ENCODE measurements around the gene MACROH2A1.
"Not testable (repeated sequence)": the region's sequence is repeated elsewhere in the genome, so short reads cannot be mapped to it uniquely, and the experiment has no call there.

The MACROH2A1 gene

DNA sequence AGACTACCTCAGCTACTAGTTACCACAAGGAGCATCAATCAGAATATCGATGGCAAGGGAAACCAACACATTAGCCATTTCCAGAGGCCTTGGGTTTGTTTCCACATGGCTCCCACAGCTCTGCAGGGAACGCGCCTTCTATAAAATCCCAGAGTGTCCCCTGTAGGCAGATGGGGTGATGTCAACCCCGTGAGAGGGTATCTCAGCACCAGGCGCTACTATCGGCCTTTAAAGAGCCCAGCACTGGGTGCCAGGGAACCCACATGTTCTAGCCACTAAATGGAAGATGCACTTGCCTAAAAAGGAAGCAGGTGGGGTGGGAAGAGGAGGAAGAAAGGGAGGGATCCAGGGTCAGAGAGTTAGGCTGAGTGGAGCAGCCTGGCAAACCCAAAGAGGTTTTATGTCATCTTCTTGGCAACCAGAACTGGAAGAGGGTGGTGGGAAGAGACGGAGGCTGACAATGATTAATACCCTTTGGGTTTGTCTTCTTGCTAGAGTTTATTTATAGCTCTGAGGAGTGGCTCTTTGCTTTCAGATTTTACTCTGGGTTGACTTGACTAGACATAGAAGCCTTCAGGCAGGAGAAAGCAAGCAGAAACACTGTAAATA, 19.9 kb downstream of the MACROH2A1 start:
- DNase-seq (ENCODE audit: low read depth in 1 of 2, low spot score in 1 of 2): no peak

DNA sequence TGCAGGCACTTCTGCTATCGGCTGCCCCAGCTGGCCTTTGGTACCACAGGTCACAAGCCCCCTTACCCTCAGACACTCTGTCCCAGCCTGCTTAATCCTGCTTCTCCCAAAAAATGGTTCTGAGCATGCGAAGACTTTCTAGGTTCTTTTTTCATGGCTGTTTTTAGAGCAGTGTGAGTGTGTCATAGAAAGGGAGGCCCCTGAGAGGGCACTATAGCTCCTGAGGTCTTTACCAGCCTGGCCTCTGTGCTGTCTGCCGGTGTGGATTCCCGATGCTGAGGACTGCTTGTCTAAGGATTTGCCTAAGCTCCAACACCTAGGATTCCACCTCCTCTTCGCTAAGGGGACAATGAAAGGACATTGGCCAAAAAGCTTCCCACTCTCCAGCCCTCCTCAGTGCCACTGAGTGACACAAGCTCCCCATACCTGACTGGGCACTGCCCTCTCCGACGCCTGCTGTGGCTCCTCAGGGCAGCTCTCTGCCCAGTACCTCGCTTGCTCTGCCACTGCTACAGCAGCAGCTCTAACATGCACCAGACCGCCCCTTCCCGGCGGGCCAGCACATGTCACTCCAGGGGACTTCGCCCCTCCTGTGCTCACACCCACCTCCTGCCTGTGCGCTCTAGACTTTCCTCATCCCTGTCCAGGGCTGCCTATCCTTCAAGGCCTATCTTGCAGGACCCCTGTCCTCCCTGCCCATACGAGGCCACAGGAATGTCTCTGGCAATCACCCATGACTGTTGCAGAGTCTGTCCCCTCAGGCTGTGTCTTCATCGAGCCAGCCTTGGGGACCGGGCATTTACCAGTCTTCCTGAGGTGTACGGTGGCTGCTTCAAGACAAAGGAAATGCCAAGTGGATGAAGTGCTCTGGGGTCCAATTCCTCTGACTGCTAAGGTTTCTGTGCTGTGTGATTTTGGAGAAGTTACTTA, 21.0 kb downstream of the MACROH2A1 start:
- no peak for DNase-seq (ENCODE audit: low read depth in 1 of 2, low spot score in 1 of 2)

DNA sequence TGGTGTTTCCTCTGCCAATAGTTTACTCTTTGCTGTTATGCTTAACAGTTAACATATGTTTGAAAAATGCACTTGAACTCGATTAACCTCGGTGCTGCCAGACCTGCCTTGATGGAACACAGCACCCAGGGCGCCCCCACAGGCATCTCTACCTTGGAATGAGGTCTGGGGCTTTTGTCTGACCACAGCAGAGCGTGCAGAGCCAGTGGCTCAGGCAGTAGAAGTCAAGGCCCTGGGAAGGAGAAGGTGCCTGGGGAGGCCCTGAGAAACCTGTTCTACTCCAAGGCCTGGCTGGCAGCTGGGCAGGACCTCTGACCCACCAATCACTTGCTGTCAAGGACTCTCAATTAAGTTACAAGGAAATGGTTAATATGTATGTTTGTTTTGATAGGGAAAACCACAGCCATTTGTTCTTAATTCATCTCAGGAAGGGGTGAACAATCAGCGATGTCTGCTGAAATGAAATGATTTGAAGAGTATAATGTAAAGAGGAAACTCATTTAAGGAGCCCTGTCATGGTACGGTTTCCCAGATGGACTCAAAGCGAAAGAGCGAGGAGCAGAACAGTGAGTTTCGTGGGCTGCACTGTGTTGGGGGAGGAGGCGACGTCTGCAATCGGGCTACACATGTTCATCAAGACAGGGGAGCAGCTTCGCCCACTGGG, 21.9 kb downstream of the MACROH2A1 start:
- no peak for DNase-seq (ENCODE audit: low read depth in 1 of 2, low spot score in 1 of 2)

DNA sequence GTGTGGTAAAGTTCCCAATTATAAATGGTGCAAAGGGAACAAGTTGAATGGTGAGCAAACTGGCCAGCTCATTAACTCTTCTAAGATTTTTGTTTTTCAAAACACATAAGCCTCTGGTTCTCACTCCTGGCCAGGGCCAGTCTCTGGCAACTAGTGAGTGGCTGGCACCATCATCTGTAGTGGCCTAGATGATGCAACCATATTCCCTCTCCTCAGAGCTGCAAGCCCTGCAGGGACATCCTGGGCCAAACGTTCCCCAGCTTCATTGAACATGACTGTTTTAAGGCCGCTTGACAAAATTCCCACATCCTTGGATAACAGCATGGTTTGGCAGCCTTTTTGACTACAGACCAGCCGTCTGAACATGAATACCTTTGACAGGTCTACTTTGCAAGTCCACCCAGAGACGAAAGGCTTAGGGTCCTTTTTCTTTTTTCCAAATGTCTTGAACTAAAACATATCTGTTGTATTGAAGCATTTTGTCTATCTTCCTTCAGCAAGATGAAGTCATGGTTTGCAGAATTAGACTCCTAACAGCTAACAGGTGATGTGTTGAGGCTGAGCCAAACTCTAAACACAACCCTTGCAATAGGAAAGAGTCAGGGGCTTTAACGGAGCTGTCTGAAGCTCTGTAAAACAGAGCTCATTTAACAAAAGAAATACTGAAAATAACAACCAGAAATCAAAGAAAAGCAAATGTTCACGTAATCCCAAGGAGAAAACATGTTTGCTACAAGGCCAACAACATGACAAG, 23.8 kb downstream of the MACROH2A1 start:
- no peak for DNase-seq (ENCODE audit: low read depth in 1 of 2, low spot score in 1 of 2)

DNA sequence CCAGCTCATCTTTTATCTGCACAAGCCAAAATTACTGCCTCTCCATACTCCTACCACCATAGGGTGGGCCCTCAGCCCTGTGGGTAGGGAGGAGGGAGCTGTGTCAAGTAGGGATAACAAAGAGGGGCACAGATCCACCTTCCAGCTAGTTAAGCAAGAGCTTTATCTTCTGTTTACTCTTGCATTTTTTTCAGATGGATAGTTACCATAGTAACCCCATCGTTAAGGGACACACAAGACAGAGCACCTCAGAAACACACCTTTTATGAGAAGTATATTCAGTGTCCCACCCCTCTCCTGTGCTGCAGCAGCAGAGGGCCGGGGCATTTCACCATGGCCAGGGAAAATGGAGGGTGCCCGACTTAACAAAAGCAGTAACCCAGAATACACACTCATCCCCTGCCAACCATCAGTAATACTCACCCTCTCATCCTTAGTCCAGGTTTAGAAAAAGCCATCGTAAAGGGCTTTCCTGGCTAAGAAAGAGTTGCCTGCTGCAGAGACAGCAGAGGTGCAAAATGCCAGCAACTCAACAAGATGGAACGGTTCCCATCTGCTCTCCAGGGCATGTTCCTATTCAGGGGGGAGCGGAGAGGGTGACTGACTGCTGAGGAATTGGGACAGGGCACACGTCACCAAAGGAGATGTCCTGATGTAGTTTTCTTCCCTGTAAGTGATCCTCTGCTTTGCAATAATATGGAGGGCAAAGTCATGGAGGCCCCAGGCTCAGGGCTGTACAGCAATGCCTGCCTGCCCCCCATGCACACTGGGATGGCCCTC, 25.1 kb downstream of the MACROH2A1 start:
- no peak for DNase-seq (ENCODE audit: low read depth in 1 of 2, low spot score in 1 of 2)

DNA sequence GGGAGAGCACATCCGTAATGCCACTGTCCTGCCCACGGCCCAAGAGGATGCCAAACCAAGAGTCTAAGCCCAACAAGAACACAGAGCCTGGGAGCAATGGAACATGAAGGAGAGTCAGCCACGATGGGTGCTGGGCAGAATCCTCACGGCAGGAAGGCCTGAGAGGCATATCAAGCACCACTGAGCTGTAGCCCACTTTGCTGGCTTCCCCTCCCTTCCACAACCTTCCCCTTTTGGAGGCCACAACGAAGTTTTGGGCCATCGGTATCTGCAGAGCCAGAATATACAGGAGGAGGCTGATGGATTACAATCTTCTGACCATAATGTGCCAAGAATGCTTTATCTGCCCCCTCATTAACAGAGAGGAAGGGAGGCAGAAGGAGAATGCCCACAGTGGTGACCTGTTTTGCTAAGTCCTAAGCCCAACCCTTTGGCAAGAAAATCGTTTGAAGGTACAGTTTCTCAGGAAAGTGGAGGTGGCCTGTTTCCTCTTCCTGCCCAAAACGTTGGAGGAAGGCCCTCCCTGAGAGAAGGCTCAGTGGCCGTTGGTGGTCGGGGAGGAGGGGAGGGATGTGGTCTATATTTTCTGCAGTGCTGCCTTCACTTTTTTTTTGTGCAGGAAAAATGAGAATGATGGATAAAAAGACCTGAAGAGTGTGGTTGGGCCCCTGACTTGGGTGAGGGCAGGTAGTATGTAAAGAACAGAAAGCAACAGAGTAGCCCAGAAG, 26.2 kb downstream of the MACROH2A1 start:
- DNase-seq (ENCODE audit: low read depth in 1 of 2, low spot score in 1 of 2): no peak

DNA sequence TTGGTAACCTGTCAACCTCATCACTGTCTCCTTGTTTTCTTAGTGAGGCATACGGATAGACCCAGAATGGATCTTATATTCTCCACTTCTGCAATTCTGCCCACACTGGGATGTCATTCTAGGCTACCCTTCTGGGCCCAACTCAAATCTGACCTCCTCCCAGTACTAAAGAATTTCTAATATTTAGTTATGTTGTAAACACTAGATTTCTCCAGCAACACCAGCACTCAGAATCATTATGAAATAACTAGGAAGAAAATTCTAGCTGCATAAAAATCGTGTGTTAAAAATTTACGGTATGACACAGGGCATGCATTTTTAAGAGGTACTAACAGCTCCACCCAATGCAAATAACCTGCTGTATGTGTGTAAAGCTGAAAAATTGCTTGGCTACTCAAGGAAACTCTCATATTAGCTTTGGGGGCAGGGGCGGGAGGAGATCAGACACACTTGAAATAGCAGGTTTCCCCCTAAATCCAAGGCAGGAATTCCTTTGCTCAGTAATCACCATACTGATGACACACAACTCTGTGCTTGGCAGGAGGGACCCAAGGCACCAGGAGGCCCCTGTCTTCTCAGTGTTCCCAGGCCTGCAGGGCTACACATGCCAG, 27.3 kb downstream of the MACROH2A1 start:
- DNase-seq (ENCODE audit: low read depth in 1 of 2, low spot score in 1 of 2): no peak

DNA sequence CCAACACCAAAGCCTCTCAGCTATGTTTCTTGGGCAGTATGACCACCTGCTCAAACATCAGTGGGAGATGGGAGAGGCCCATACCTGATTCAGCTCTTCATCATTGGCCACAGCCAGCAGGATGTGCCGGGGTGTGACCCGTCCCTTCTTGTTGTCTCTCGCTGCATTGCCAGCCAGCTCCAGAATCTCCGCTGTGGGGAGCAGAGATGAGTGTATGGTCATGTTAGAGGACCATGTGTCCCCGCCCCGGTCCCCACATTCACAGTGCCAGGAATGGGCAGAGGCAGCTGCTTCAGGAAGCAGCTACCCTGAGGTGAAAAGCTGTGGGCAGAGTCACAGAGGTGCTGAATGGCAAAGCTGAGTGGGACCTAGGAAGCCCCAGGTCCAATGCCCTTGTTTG, 29.1 kb downstream of the MACROH2A1 start:
- no peak for DNase-seq (ENCODE audit: low read depth in 1 of 2, low spot score in 1 of 2)

DNA sequence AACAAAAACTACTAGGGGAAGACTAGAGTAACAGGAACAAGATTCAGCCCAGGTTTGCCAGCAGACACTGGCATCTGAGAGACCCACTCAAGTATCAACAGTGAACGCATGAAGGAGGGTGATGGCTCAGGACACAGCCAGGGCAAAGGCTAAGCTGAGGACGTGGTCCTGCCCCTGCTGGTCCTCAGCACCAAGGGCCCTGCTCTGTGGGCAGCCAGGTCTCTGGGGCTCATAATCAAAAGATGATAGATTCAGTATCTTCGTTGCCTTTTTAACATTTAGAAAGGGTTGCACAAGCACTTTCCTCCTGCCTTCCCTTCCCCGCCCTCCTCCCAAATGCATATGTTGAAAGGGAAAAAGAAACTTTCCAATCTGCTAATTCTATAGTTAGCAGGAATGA, 31.5 kb downstream of the MACROH2A1 start:
- no peak for DNase-seq (ENCODE audit: low read depth in 1 of 2, low spot score in 1 of 2)

DNA sequence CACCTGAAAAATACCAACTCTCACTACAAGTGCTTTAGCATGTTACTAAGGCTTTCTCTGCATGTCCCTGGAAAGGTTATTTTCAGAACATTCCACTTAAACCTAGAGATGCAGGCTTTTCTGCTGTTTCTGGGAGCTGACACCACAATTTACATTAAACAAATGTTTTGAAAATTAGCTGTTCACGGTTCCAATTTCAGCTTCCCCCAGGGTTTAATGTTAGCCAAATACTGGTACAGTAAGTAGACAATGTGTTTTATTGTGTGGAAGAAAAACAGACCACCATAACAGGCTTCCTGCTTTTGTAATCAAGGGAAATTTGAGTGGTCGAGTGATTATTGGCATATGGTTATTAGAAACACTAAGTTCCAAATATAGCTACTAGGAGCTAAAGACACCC, 32.0 kb downstream of the MACROH2A1 start:
- no peak for DNase-seq (ENCODE audit: low read depth in 1 of 2, low spot score in 1 of 2)

DNA sequence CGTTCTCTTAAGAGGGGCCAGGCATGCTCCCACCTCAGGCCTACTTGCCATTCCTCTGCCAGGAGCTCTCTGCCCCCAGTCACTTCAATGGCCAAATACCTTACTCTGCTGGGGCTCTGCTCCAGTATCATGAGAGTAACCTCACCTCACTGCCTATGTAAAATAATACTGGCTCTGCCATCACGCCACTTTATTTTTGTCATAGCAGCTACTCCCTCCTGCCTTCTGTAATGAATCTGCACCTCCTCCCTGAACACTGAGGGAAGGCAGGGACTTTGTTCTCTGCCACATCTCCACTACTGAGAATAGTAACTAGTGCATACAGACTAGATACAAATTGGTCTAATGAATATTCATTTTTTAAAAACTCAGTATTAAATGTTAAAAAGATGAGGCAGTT, 33.8 kb downstream of the MACROH2A1 start:
- DNase-seq (ENCODE audit: low read depth in 1 of 2, low spot score in 1 of 2): no peak

DNA sequence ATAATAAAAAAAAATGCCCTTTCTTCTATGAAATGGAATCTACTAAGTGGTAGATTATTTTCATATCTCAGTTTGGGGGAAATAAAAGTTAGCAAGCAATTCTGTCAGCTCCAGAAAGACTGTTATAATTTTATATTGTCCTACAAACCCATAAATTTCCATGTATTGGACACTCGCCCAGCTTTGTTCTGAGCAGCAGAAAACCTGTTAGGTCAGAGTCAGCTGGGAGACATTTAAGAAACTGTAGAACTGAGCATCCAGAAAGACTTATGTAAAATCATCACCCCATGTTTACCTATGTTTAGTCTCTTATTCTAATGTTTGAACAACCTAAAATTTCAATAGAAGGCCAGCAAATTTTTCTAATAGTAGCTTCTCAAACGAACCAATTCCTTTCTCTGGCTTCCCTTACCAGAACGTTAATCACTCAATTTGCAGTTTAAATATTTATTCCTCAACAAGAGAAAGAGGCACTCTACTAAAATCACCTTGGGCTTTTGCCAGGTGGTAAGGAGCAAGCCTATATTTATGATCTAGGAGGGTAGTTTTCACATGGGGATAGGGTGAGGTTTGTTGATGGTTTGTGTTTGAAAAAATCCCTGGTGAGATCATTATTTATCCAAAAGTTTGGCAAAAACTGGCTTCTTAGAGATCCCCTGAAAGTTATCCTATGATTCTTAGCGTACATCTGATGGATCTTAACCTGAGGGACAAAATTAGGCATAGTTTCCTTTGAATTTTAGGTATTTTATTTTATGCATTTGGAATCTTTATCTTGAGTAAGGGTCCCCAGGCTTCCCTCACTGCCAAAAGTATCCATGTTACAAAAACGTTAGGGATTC, 34.4 kb downstream of the MACROH2A1 start:
- no peak for DNase-seq (ENCODE audit: low read depth in 1 of 2, low spot score in 1 of 2)

DNA sequence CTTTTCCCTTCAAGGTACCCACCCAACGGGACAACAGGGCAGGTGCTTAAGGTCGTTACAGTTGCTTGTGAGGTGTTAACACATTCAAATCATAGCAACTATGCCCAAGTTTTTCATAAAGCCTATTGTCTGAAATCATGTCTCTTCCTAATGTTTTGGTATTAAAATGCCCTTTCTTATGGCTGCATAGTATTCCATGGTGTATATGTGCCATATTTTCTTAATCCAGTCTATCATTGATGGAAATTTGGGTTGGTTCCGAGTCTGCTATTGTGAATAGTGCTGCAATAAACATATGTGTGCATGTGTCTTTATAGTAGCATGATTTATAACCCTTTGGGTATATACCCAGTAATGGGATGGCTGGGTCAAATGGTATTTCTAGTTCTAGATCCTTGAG, 35.7 kb downstream of the MACROH2A1 start:
- not testable (repeated sequence) for DNase-seq (ENCODE audit: low read depth in 1 of 2, low spot score in 1 of 2)

DNA sequence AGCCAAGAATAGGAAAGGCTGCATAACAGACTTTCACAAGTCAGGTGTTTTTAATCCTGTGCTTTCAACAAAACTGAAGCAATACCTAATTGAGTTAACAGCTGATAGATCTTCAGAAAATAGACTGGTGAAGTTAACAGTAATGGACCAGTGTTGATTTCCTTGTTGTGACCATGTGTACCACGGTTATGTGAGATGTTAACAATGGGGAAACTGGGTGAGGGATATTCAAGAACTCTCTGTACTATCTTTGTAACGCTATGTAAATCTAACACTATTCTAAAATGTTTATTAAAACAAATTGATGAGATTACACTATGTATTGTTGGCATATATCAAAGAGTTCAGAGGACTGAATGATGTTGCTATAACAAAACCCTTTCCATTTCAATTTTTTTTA, 36.9 kb downstream of the MACROH2A1 start:
- no peak for DNase-seq (ENCODE audit: low read depth in 1 of 2, low spot score in 1 of 2)

DNA sequence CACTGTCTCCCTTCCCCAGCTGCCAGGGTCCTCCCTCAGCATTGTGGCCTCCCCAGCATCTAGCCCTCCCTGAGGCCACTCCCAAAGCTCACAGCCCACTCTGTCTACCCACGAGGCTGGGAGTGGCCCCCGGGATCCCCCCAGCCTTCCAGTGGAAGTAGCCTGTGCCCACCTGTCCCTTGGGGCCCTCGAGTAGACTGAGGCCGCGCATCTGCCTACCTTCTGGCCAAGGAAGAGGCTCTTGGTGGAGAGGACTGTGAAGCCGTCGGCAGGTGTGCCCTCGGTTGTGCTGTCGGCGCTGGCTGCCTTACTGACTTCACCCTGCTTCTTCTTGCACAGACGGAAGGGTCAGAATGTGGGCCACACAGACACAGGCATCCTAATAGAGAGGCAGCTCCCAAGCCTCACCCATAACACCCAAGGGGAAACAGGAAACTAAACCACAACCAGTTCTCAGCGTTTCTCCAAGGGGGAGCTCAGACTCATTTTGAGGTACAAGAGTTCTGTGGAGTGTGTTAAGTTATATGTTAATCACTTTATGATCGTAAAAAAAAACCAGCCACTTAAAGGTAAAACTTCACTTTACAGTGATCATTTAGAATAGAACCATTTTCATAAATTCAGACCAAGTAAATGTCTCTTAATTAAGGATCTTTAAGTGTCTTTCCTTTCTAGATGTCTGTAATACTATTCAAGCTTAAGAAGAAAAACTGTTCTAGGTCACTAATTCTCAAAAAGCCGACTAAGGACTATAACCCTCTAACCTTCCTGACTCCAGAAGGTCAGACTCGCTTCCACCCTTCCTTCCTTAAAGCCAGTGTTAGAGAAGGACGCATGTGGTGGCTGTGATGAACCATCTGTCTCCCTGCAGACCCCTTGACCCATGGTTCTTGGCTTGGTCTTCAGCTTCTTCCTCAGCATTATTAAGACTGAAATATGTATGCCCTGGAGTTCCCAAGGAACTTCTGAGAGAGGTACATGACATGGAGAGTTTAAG, 38.5 kb downstream of the MACROH2A1 start:
- DNase-seq (ENCODE audit: low read depth in 1 of 2, low spot score in 1 of 2): no peak

DNA sequence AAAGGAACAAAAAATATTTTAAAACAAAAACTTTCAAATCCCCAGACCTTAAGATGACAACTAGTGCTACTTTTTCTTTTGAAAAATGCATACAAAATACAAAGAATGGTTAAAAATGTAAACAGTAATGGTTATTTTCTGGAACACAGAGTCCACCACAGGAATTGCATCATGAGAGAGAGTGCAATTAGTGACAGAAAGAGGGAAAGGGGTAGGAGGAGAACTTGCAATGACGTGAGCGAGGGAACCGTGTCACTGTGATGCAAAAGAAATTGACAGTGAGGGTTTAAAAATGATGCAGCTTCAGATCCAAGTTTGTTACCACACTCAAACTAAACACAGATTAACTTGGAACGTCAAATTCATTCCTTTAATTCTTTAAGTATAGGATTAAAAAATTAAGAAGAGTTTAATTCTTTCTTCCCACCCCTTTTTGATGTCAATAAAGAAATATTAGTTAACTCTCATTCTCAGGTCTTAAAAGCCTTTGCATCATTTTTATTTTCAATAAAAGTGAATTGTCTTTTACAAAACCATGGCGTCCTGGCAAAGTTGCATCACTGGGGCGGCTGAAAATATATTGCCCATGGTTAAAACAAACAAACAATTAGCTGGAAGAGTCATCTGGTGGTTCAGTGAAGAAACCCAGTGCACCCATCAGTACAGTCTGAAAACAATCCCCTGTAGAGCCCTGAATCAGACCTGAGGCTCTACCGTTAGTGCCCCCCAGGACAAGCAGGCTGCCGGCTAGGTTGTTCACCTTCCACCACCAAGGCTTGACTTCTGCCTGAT, 39.5 kb downstream of the MACROH2A1 start:
- no peak for DNase-seq (ENCODE audit: low read depth in 1 of 2, low spot score in 1 of 2)

DNA sequence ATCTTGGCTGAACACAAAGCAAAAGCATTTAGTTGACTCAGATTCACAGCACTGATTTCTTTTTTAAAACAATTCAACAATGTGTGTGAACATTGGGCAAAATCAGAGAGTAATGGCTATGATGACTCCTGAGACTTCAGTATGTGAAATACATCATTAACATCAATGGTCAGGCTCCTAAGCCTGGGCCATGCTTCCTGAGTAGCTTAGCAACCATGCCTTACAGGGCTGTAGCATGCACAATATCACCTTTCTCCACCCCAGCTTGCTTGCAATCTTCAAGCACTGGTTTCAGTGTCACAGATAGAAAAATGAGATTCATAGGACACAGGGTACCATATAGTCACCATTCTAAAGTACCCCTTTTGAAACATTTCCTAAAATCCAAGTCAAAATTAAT, 41.3 kb downstream of the MACROH2A1 start:
- DNase-seq (ENCODE audit: low read depth in 1 of 2, low spot score in 1 of 2): no peak
